GM13976 (cell line): Measurements from ENCODE around the gene GDA.

ENCODE experiments used
- DNase-seq: peaks from one replicate; pipeline ENCODE4 v3.0.0; 2012; ENCODE audit warnings: low spot score
- CTCF ChIP-seq: IDR thresholded peaks from 2 replicates; pipeline ENCODE4 v1.5.1; 2012; ENCODE audit warnings: borderline replicate concordance, mild to moderate bottlenecking; ENCODE audit not compliant: insufficient read depth; ENCODE audit errors: extremely low read depth, missing control alignments, control extremely low read depth
- in situ Hi-C: fragments of 300-500 bp; cut with MboI; formaldehyde crosslinking; loops from one replicate; pipeline ENCODE4 v1.12.0; 2022; ENCODE audit warnings: low sequenced_read_pairs, mixed read lengths, inconsistent platforms; ENCODE audit not compliant: unreplicated experiment

GDA gene

GRCh38 chr9:72205513-72205912 lies 56.3 kb downstream of the GDA start:
- no peak for DNase-seq
- no peak for TF ChIP-seq CTCF
- in situ Hi-C loops: loop anchor here (10.0 kb wide), 1 partner anchor 69 kb away; no protein-coding TSS in a partner anchor

GRCh38 chr9:72207278-72207677 lies 58.0 kb downstream of the GDA start:
- peak; percentile 18 for DNase-seq
- TF ChIP-seq CTCF: no peak
- in situ Hi-C loops: loop anchor here (10.0 kb wide), 1 partner anchor 68 kb away; no protein-coding TSS in a partner anchor

GRCh38 chr9:72210522-72210921 lies 61.3 kb downstream of the GDA start:
- in situ Hi-C loops: no loop called here
- DNase-seq: no peak
- no peak for TF ChIP-seq CTCF

GRCh38 chr9:72211047-72211446 lies 61.8 kb downstream of the GDA start:
- no peak for DNase-seq
- in situ Hi-C loops: no loop called here
- TF ChIP-seq CTCF: no peak

- no peak for DNase-seq
- TF ChIP-seq CTCF: no peak
- in situ Hi-C loops: no loop called here
These were observed 64.7 kb downstream of the GDA start for GRCh38 chr9:72213906-72214305.

GRCh38 chr9:72217306-72217842 lies 68.1 kb downstream of the GDA start:
- DNase-seq: no peak
- in situ Hi-C loops: no loop called here
- TF ChIP-seq CTCF: no peak
